Neuronal stem cell (in vitro differentiated cells): ENCODE results near the gene ARFGAP3.

Source experiments
- DNase-seq: peaks from one replicate; pipeline ENCODE4 v3.0.0-alpha.2; 2013; ENCODE audit warnings: low spot score
- H2AFZ ChIP-seq: one replicate; pipeline ENCODE4 v1.6.1; 2013; ENCODE audit warnings: mild to moderate bottlenecking, low read length, inconsistent platforms
- H2AK5ac ChIP-seq: 2 replicates; pipeline ENCODE4 v1.6.1; 2013; ENCODE audit warnings: low read depth, mild to moderate bottlenecking, inconsistent platforms, low read length, moderate library complexity, mixed read lengths
- H2BK120ac ChIP-seq: 2 replicates; pipeline ENCODE4 v1.6.1; 2013; ENCODE audit warnings: low read depth, mild to moderate bottlenecking, inconsistent platforms, low read length, moderate library complexity, mixed read lengths
- H2BK12ac ChIP-seq: one replicate; pipeline ENCODE4 v1.6.1; 2013; ENCODE audit warnings: low read length, inconsistent platforms
- H2BK15ac ChIP-seq: 2 replicates; pipeline ENCODE4 v1.6.1; 2013; ENCODE audit warnings: mild to moderate bottlenecking, low read length, inconsistent platforms, mixed read lengths
- H2BK5ac ChIP-seq: one replicate; pipeline ENCODE4 v1.6.1; 2013; ENCODE audit warnings: inconsistent platforms, mild to moderate bottlenecking, low read length, moderate library complexity
- H3K14ac ChIP-seq: one replicate; pipeline ENCODE4 v1.6.1; 2013; ENCODE audit warnings: low read length, inconsistent platforms
- H3K18ac ChIP-seq: 2 replicates; pipeline ENCODE4 v1.6.1; 2013; ENCODE audit warnings: low read length, inconsistent platforms
- H3K23ac ChIP-seq: 2 replicates; pipeline ENCODE4 v1.6.1; 2013; ENCODE audit warnings: low read depth, mild to moderate bottlenecking, mixed read lengths, low read length, inconsistent platforms; ENCODE audit not compliant: poor library complexity
- H3K27ac ChIP-seq: replicated peaks from 3 replicates; pipeline ENCODE4 v1.5.1; 2013; ENCODE audit warnings: low read length, inconsistent platforms
- H3K27me3 ChIP-seq, 3 experiments: 2 replicates each; pipeline ENCODE4 v1.6.1; 2013; ENCODE audit warnings: low read length in 3 of 3, mild to moderate bottlenecking in 2 of 3, inconsistent platforms in 1 of 3, low read depth in 1 of 3, mixed read lengths in 1 of 3, moderate library complexity in 1 of 3; ENCODE audit not compliant: control insufficient read depth in 3 of 3, insufficient read depth in 3 of 3
- H3K36me3 ChIP-seq, 2 donors: replicated peaks in 1 of 2; 2 replicates each; pipeline ENCODE4 v1.6.1; 2013; ENCODE audit warnings: low read length in 2 of 2; ENCODE audit not compliant: control insufficient read depth in 2 of 2, insufficient read depth in 2 of 2
- H3K4ac ChIP-seq: 2 replicates; pipeline ENCODE4 v1.6.1; 2013; ENCODE audit warnings: inconsistent platforms, mild to moderate bottlenecking, low read length, moderate library complexity
- H3K4me1 ChIP-seq, 2 donors: 1 replicate in 1 of 2; 2 replicates in 1 of 2; pipeline ENCODE4 v1.6.1; 2013; ENCODE audit warnings: low read length in 2 of 2, low read depth in 1 of 2; ENCODE audit not compliant: control insufficient read depth in 2 of 2, insufficient read depth in 1 of 2
- H3K4me2 ChIP-seq: one replicate; pipeline ENCODE4 v1.6.1; 2013; ENCODE audit warnings: mild to moderate bottlenecking, low read length, inconsistent platforms; ENCODE audit not compliant: insufficient read depth, poor library complexity, severe bottlenecking
- H3K4me3 ChIP-seq, 2 donors: 2 replicates each; pipeline ENCODE4 v1.5.1; 2013; ENCODE audit warnings: low read length in 2 of 2, mild to moderate bottlenecking in 2 of 2, inconsistent platforms in 1 of 2, moderate library complexity in 1 of 2
- H3K79me1 ChIP-seq: one replicate; pipeline ENCODE4 v1.6.1; 2013; ENCODE audit warnings: low read depth, mild to moderate bottlenecking, inconsistent platforms, low read length, moderate library complexity
- H3K9ac ChIP-seq: one replicate; pipeline ENCODE4 v1.6.1; 2013; ENCODE audit warnings: mild to moderate bottlenecking, low read depth, low read length, inconsistent platforms; ENCODE audit not compliant: poor library complexity
- H3K9me3 ChIP-seq, 2 donors: replicated peaks in 1 of 2; 2 replicates each; pipeline versions ENCODE3 to v1.6.1; 2013; ENCODE audit warnings: low read length in 2 of 2, mild to moderate bottlenecking in 2 of 2, inconsistent platforms in 1 of 2, low read depth in 1 of 2, mixed read lengths in 1 of 2, moderate library complexity in 1 of 2; ENCODE audit not compliant: control insufficient read depth in 2 of 2, insufficient read depth in 1 of 2
- H4K8ac ChIP-seq: one replicate; pipeline ENCODE4 v1.6.1; 2013; ENCODE audit warnings: low read depth, mild to moderate bottlenecking, inconsistent platforms, low read length, moderate library complexity
- H4K91ac ChIP-seq: one replicate; pipeline ENCODE4 v1.6.1; 2013; ENCODE audit warnings: low read length, low read depth, mild to moderate bottlenecking, inconsistent platforms; ENCODE audit not compliant: poor library complexity
- WGBS, 2 donors: extraction: QIAGEN DNeasy Blood & Tissue Kit; methylation state at CpG; one replicate each; pipeline ENCODE4 v1.1.7; 2013; ENCODE audit warnings: missing lambda C conversion rate in 2 of 2, mixed read lengths in 1 of 2; ENCODE audit not compliant: insufficient read length in 2 of 2, insufficient replicate concordance in 1 of 2; ENCODE audit errors: extremely low coverage in 2 of 2; 5-methylcytosine and 5-hydroxymethylcytosine counted together

Gene ARFGAP3

DNA sequence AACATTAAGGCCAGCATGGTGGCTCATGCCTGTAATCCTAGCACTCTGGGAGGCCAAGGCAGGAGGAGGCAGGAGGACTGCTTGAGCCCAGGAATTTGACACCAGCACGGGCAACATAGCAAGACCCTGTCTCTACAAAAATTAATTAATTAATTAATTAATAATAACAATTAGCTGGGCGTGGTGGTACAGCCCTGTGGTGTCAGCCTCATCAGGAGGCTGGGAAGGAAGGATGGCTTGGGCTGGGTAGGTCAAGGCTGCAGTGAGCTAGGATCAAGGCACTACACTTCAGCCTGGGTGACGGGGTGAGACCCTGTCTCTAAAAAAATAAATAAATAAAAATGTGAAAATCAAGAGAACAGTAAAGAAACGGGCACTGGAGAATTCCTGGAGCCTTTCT is 1.4 kb downstream of the ARFGAP3 start:
- Histone ChIP-seq H3K4me2 (peak overlapping the region; percentile 85), H3K4me3 (peak overlapping the region in 1 of 2 donors; percentile 62), H3K23ac (no peak overlapping the region), H3K4ac (no peak overlapping the region), H3K36me3 (peaks cover 1 to 12% of the 10 kb centered on the region in 2 donors), H3K9ac (no peak overlapping the region), H3K4me1 (peaks cover 0 to 4% of the 10 kb centered on the region in 2 donors), H2BK12ac (no peak overlapping the region), H2BK15ac (no peak overlapping the region), H3K27ac (no peak overlapping the region), H3K14ac (no peak overlapping the region), H3K79me1 (peaks cover 5% of the 10 kb centered on the region), H2AK5ac (no peak overlapping the region), H2BK5ac (no peak overlapping the region), H3K27me3 (peaks cover 0 to 2% (median 0%) of the 10 kb centered on the region in 3 experiments), H3K18ac (no peak overlapping the region), H2BK120ac (no peak overlapping the region), H3K9me3 (peaks cover 4 to 10% of the 10 kb centered on the region in 2 donors), H4K8ac (no peak overlapping the region), H2AFZ (no peak overlapping the region), H4K91ac (no peak overlapping the region)
- WGBS, 2 donors = no CpG with 5 or more reads among the region's 4 CpGs
- DNase-seq = no peak

DNA sequence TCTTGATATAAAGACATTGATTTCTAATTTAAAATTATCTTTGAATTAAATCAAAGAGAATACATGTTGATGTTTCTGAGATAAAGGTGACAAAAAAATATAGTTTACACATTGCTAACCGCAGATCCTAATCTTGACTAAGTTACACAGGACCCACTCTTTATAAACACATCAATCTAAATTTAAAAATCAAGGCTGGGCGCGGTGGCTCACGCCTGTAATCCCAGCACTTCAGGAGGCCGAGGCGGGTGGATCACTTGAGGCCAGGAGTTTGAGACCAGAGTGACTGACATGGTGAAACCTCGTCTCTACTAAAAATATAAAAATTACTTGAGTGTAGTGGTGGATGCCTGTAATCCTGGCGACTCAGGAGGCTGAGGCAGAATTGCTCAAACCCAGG is 1.9 kb downstream of the ARFGAP3 start:
- H3K36me3 ChIP-seq = peaks cover 1 to 12% of the 10 kb centered on the region in 2 donors
- no peak overlapping the region for H2BK5ac ChIP-seq
- H2BK120ac ChIP-seq = no peak overlapping the region
- peaks cover 0 to 4% of the 10 kb centered on the region in 2 donors for H3K4me1 ChIP-seq
- H3K4ac ChIP-seq = no peak overlapping the region
- H2AFZ ChIP-seq = no peak overlapping the region
- H3K4me3 ChIP-seq = no peak overlapping the region
- H2BK15ac ChIP-seq = no peak overlapping the region
- no peak overlapping the region for H3K27ac ChIP-seq
- H4K8ac ChIP-seq = no peak overlapping the region
- H2BK12ac ChIP-seq = no peak overlapping the region
- no peak for DNase-seq
- H3K9me3 ChIP-seq = peaks cover 4 to 10% of the 10 kb centered on the region in 2 donors
- H3K23ac ChIP-seq = no peak overlapping the region
- H3K27me3 ChIP-seq = peaks cover 0 to 2% (median 0%) of the 10 kb centered on the region in 3 experiments
- H4K91ac ChIP-seq = no peak overlapping the region
- H3K79me1 ChIP-seq = peaks cover 5% of the 10 kb centered on the region
- H2AK5ac ChIP-seq = no peak overlapping the region
- H3K14ac ChIP-seq = no peak overlapping the region
- no peak overlapping the region for H3K4me2 ChIP-seq
- H3K18ac ChIP-seq = no peak overlapping the region
- no CpG with 5 or more reads among the region's 8 CpGs for WGBS, 2 donors
- no peak overlapping the region for H3K9ac ChIP-seq

DNA sequence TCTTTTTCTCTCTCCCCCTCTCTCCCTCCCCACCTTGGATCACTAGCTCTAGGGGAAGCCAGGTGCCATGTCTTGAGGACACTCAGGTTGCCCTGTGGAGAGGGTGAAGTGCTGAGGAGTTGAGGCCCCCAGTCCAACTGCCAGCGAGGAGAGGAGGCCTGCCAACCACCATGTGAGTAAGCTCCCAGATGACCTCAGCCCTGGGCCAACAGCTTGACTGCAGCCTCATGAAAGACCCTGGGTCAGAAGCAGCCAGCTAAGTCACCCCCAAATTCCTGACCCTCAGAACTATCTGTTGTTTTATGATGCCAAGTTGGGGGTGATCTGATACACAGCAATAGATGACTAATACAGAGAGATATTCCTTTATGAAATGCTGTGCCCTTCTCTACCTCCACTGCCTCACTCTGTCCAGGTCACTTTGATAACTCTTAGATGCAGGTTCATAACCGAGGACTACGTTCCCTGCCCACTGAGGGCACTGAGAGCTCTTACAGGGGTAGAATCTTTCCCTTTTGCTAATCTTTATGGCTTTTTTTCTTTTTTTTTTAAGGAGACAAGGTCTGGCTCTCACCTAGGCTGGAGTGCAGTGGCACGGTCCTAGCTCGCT is 8.0 kb downstream of the ARFGAP3 start:
- no CpG with 5 or more reads among the region's 5 CpGs for WGBS, 2 donors

DNA sequence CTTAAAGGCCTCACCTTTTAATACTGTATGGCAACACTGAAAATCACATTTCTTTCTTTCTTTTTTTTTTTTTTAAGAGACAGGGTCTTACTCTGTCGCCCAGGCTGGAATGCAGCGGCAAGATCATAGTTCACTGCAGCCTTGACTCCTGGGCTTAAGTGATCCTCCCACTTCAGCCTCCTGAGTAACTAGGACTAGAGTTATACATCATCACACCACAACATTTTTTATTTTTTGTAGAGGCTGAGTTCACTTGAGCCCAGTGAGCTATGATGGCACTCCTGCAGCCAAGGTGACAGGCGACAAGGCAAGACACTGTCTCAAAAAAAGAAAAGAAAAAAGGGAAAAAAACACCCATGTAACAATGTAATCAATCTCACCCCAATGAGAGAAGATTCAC is 10.0 kb downstream of the ARFGAP3 start:
- DNase-seq = no peak
- Histone ChIP-seq H3K18ac (no peak overlapping the region), H4K91ac (no peak overlapping the region), H2BK15ac (no peak overlapping the region), H3K27me3 (no peaks in the 10 kb centered on the region), H3K79me1 (peaks cover 4% of the 10 kb centered on the region), H4K8ac (no peak overlapping the region), H3K23ac (no peak overlapping the region), H3K9ac (no peak overlapping the region), H3K9me3 (no peaks in the 10 kb centered on the region), H3K4me3 (no peak overlapping the region), H2BK12ac (no peak overlapping the region), H2AK5ac (no peak overlapping the region), H2BK5ac (no peak overlapping the region), H3K4me1 (peaks cover 0 to 2% of the 10 kb centered on the region in 2 donors), H3K4me2 (no peak overlapping the region), H2BK120ac (no peak overlapping the region), H2AFZ (no peak overlapping the region), H3K4ac (no peak overlapping the region), H3K36me3 (peaks cover 1 to 44% of the 10 kb centered on the region in 2 donors), H3K14ac (no peak overlapping the region), H3K27ac (no peak overlapping the region)
- no CpG with 5 or more reads among the region's 3 CpGs for WGBS, 2 donors

More for the DNA sequence above, 8.0 kb downstream of the ARFGAP3 start:
- peaks cover 0 to 2% of the 10 kb centered on the region in 2 donors for H3K4me1 ChIP-seq
- no peak overlapping the region for H3K9ac ChIP-seq
- no peak overlapping the region for H3K4ac ChIP-seq
- peaks cover 1 to 42% of the 10 kb centered on the region in 2 donors for H3K36me3 ChIP-seq
- no peak overlapping the region for H4K8ac ChIP-seq
- no peak overlapping the region for H2BK5ac ChIP-seq
- no peak overlapping the region for H2BK15ac ChIP-seq
- H3K79me1 ChIP-seq = peaks cover 4% of the 10 kb centered on the region
- no peak overlapping the region for H2AFZ ChIP-seq
- DNase-seq = no peak
- no peak overlapping the region for H3K14ac ChIP-seq
- no peak overlapping the region for H3K23ac ChIP-seq
- H2BK12ac ChIP-seq = no peak overlapping the region
- no peak overlapping the region for H4K91ac ChIP-seq
- H3K4me2 ChIP-seq = no peak overlapping the region
- no peak overlapping the region for H2AK5ac ChIP-seq
- H3K9me3 ChIP-seq = peaks cover 1 to 6% of the 10 kb centered on the region in 2 donors
- no peak overlapping the region for H3K18ac ChIP-seq
- no peak overlapping the region for H2BK120ac ChIP-seq
- no peaks in the 10 kb centered on the region for H3K27me3 ChIP-seq
- no peak overlapping the region for H3K4me3 ChIP-seq
- H3K27ac ChIP-seq = no peak overlapping the region
